NT2/D1 (cell line): ENCODE data around the gene FSTL3.

Experiments
- SUZ12 ChIP-seq: IDR thresholded peaks from 2 replicates; pipeline ENCODE4 v1.6.1; 2011; ENCODE audit not compliant: insufficient read length, insufficient read depth; ENCODE audit errors: extremely low read depth
- YY1 ChIP-seq: IDR thresholded peaks from 2 replicates; pipeline ENCODE4 v1.6.1; 2011; ENCODE audit not compliant: insufficient read length, insufficient read depth
- ZNF274 ChIP-seq: IDR thresholded peaks from 2 replicates; pipeline ENCODE4 v1.6.1; 2011; ENCODE audit warnings: mild to moderate bottlenecking, low read depth, low read length

GRCh38 chr19:676339-677105, at the start of gene FSTL3:
- TF ChIP-seq SUZ12: no peak
- TF ChIP-seq YY1: no peak
- no peak for TF ChIP-seq ZNF274
